H1 (cell line): ENCODE data around the gene PTPRG. TPM values are rescaled to one million over a fixed set of nuclear protein-coding genes. Genes with fewer than 3 reads are reported as not detected.

ENCODE experiments used
- CTCF ChIA-PET: fragments of 300-600 bp; sonication (Branson Sonifier 250); formaldehyde crosslinking; loops from one replicate; lab custom pipeline; 2021; ENCODE audit not compliant: partially characterized antibody; lab: Charles Lee
- POLR2A ChIA-PET: fragments of 300-600 bp; sonication (Branson Sonifier 250); formaldehyde crosslinking; loops from one replicate; lab custom pipeline; 2021; ENCODE audit warnings: inconsistent platforms; ENCODE audit not compliant: partially characterized antibody; lab: Charles Lee
- DNase-seq, 2 experiments: peaks; one replicate each; pipeline versions ENCODE4 v3.0.0 to v3.0.0-alpha.2; 2010 to 2022; ENCODE audit warnings: low spot score in 2 of 2, low read depth in 1 of 2, mixed read lengths in 1 of 2
- FAIRE-seq: peaks from 2 replicates; lab custom pipeline; 2011; peaks lifted over from hg19 to GRCh38; lab: Jason Lieb, UNC
- H2AFZ ChIP-seq: 2 replicates; pipeline ENCODE4 v1.8.1; 2012; ENCODE audit warnings: low read length, inconsistent platforms
- H2AK5ac ChIP-seq: 2 replicates; pipeline ENCODE4 v1.6.1; 2013; ENCODE audit warnings: low read depth, low read length
- H2BK120ac ChIP-seq: replicated peaks from 2 replicates; pipeline ENCODE3; 2013; ENCODE audit warnings: low read depth, low read length, inconsistent platforms
- H2BK12ac ChIP-seq: 2 replicates; pipeline ENCODE4 v1.6.1; 2013; ENCODE audit warnings: low read depth, low read length
- H2BK15ac ChIP-seq: 2 replicates; pipeline ENCODE4 v1.6.1; 2013; ENCODE audit warnings: low read length
- H2BK20ac ChIP-seq: 2 replicates; pipeline ENCODE4 v1.6.1; 2013; ENCODE audit warnings: low read length
- H2BK5ac ChIP-seq: 2 replicates; pipeline ENCODE4 v1.6.1; 2013; ENCODE audit warnings: low read depth, low read length
- H3K14ac ChIP-seq: 2 replicates; pipeline ENCODE4 v1.6.1; 2013; ENCODE audit warnings: inconsistent platforms; ENCODE audit not compliant: insufficient read length
- H3K18ac ChIP-seq: 2 replicates; pipeline ENCODE4 v1.6.1; 2013; ENCODE audit warnings: low read length; ENCODE audit errors: extremely low read depth
- H3K23ac ChIP-seq: 2 replicates; pipeline ENCODE4 v1.6.1; 2013; ENCODE audit warnings: inconsistent platforms; ENCODE audit not compliant: insufficient read length
- H3K23me2 ChIP-seq: 2 replicates; pipeline ENCODE4 v1.6.1; 2013; ENCODE audit warnings: low read depth, low read length
- H3K27ac ChIP-seq: 2 replicates; pipeline ENCODE4 v1.6.1; 2011; ENCODE audit warnings: low read depth, low read length, inconsistent platforms
- H3K27me3 ChIP-seq, 4 experiments: replicated peaks in 1 of 4; 1 replicate in 1 of 4; 2 replicates in 3 of 4; pipeline versions ENCODE4 v1.6.1 to v1.8.1; 2011 to 2013; ENCODE audit warnings: low read length in 3 of 4, mild to moderate bottlenecking in 3 of 4, inconsistent platforms in 2 of 4, mixed read lengths in 2 of 4, moderate library complexity in 1 of 4; ENCODE audit not compliant: control insufficient read depth in 3 of 4, insufficient read depth in 3 of 4; ENCODE audit errors: extremely low read depth in 1 of 4
- H3K36me3 ChIP-seq, 4 experiments: 2 replicates each; pipeline versions ENCODE4 v1.6.1 to v1.8.1; 2011 to 2013; ENCODE audit warnings: mild to moderate bottlenecking in 4 of 4, low read length in 3 of 4, moderate library complexity in 2 of 4, control low read depth in 1 of 4, inconsistent platforms in 1 of 4; ENCODE audit not compliant: insufficient read depth in 4 of 4, control insufficient read depth in 2 of 4
- H3K4ac ChIP-seq: replicated peaks from 2 replicates; pipeline ENCODE3; 2013; ENCODE audit warnings: low read length, low read depth, mixed read lengths, inconsistent platforms; ENCODE audit not compliant: insufficient read length
- H3K4me1 ChIP-seq, 4 experiments: replicated peaks in 1 of 4; 1 replicate in 1 of 4; 2 replicates in 3 of 4; pipeline versions ENCODE4 v1.6.1 to v1.8.1; 2011 to 2013; ENCODE audit warnings: low read length in 3 of 4, inconsistent platforms in 2 of 4, mixed read lengths in 1 of 4; ENCODE audit not compliant: insufficient read depth in 4 of 4, control insufficient read depth in 3 of 4
- H3K4me2 ChIP-seq, 2 experiments: 2 replicates each; pipeline versions ENCODE4 v1.6.1 to v1.8.1; 2011 to 2013; ENCODE audit warnings: low read depth in 2 of 2, low read length in 2 of 2, control low read depth in 1 of 2, inconsistent platforms in 1 of 2, mild to moderate bottlenecking in 1 of 2; ENCODE audit not compliant: insufficient read depth in 1 of 2
- H3K4me3 ChIP-seq, 4 experiments: fragments of 200-600, 300-600 bp in 1 of 4; sonication (generic), shearing (Covaris generic), sonication (Bioruptor Twin) in 1 of 4; 2 replicates each; pipeline versions ENCODE4 v1.5.1 to v1.8.1; 2011 to 2016; ENCODE audit warnings: low read length in 4 of 4, low read depth in 3 of 4, control low read depth in 2 of 4, inconsistent platforms in 2 of 4, mild to moderate bottlenecking in 2 of 4, mixed read lengths in 1 of 4, moderate library complexity in 1 of 4; ENCODE audit not compliant: insufficient read depth in 2 of 4; ENCODE audit errors: extremely low read depth in 1 of 4
- H3K56ac ChIP-seq: replicated peaks from 2 replicates; pipeline ENCODE3; 2013; ENCODE audit warnings: low read depth, mild to moderate bottlenecking, mixed read lengths, low read length, inconsistent platforms; ENCODE audit not compliant: insufficient read length
- H3K79me1 ChIP-seq: 2 replicates; pipeline ENCODE4 v1.6.1; 2013; ENCODE audit warnings: low read depth, low read length, control low read depth
- H3K79me2 ChIP-seq, 2 experiments: 2 replicates each; pipeline versions ENCODE4 v1.6.1 to v1.8.1; 2012 to 2013; ENCODE audit warnings: low read length in 2 of 2, mild to moderate bottlenecking in 2 of 2, inconsistent platforms in 1 of 2; ENCODE audit not compliant: insufficient read depth in 2 of 2, control insufficient read depth in 1 of 2
- H3K9ac ChIP-seq, 4 experiments: replicated peaks in 1 of 4; 1 replicate in 1 of 4; 2 replicates in 3 of 4; pipeline versions ENCODE4 v1.6.1 to v1.8.1; 2011 to 2013; ENCODE audit warnings: low read depth in 3 of 4, low read length in 3 of 4, control low read depth in 2 of 4, mild to moderate bottlenecking in 2 of 4, moderate library complexity in 2 of 4, inconsistent platforms in 1 of 4; ENCODE audit errors: extremely low read depth in 1 of 4
- H3K9me3 ChIP-seq, 2 experiments: 2 replicates each; pipeline versions ENCODE4 v1.6.1 to v1.8.1; 2012 to 2013; ENCODE audit warnings: mild to moderate bottlenecking in 2 of 2, moderate library complexity in 2 of 2, control low read depth in 1 of 2, inconsistent platforms in 1 of 2, low read depth in 1 of 2, low read length in 1 of 2, mixed read lengths in 1 of 2; ENCODE audit not compliant: insufficient read depth in 2 of 2
- H4K20me1 ChIP-seq, 2 experiments: replicated peaks in 1 of 2; 2 replicates each; pipeline versions ENCODE3 to v1.8.1; 2011 to 2013; ENCODE audit warnings: inconsistent platforms in 2 of 2, low read length in 2 of 2, mild to moderate bottlenecking in 1 of 2; ENCODE audit not compliant: insufficient read depth in 2 of 2, control insufficient read depth in 1 of 2
- H4K5ac ChIP-seq: 2 replicates; pipeline ENCODE4 v1.6.1; 2013; ENCODE audit warnings: low read length, low read depth, mixed read lengths, inconsistent platforms; ENCODE audit not compliant: insufficient read length
- H4K8ac ChIP-seq: 2 replicates; pipeline ENCODE4 v1.8.0; 2013; ENCODE audit warnings: mild to moderate bottlenecking, moderate library complexity, low read length, inconsistent platforms; ENCODE audit not compliant: insufficient read depth; ENCODE audit errors: extremely low read depth
- H4K91ac ChIP-seq: replicated peaks from 2 replicates; pipeline ENCODE3; 2013; ENCODE audit warnings: low read length, mixed read lengths, inconsistent platforms; ENCODE audit not compliant: insufficient read length
- BRCA1 ChIP-seq: IDR thresholded peaks from 2 replicates; pipeline ENCODE4 v1.6.1; 2012; ENCODE audit warnings: low read depth, low read length, improper control_type of control experiment
- CBX5 ChIP-seq: fragments of 300-800, 300-1000 bp; sonication (generic); IDR thresholded peaks from 2 replicates; pipeline ENCODE4 v1.7.1; 2016; ENCODE audit warnings: antibody characterized with exemption, low read length, low read depth
- EZH2 ChIP-seq: fragments of 200-600 bp; sonication (generic); IDR thresholded peaks from 2 replicates; pipeline ENCODE4 v1.7.1; 2012; ENCODE audit warnings: low read depth, mild to moderate bottlenecking, moderate library complexity, low read length, inconsistent platforms; ENCODE audit not compliant: severe bottlenecking
- NANOG ChIP-seq: IDR thresholded peaks from 2 replicates; pipeline ENCODE4 v1.6.1; 2011; ENCODE audit warnings: low read length, low read depth, mild to moderate bottlenecking, inconsistent platforms; ENCODE audit not compliant: insufficient read depth, poor library complexity, severe bottlenecking
- RAD21 ChIP-seq, 2 experiments: IDR thresholded peaks in 1 of 2; conservative IDR thresholded peaks in 1 of 2; 2 replicates each; pipeline ENCODE4 v1.6.1; 2011; ENCODE audit warnings: low read depth in 2 of 2, low read length in 2 of 2, improper control_type of control experiment in 1 of 2, inconsistent platforms in 1 of 2, mild to moderate bottlenecking in 1 of 2, moderate library complexity in 1 of 2
- SRF ChIP-seq: IDR thresholded peaks from 2 replicates; pipeline ENCODE4 v1.6.1; 2011; ENCODE audit warnings: mild to moderate bottlenecking, low read depth, low read length, moderate library complexity
- TEAD4 ChIP-seq: IDR thresholded peaks from 2 replicates; pipeline ENCODE4 v1.6.1; 2012; ENCODE audit warnings: low read depth, low read length, inconsistent platforms, mixed read lengths
- WGBS, 2 experiments: shearing (Covaris generic) in 1 of 2; methylation state at CpG; one replicate each; pipeline versions ENCODE4 v1.1.6 to v1.1.7; 2013 to 2015; ENCODE audit warnings: low lambda C conversion rate in 2 of 2, mixed read lengths in 2 of 2, inconsistent platforms in 1 of 2, low coverage in 1 of 2, missing lambda C conversion rate in 1 of 2; ENCODE audit not compliant: insufficient replicate concordance in 2 of 2, insufficient coverage in 1 of 2, insufficient read length in 1 of 2; ENCODE audit errors: extremely low coverage in 1 of 2, missing lambda C conversion rate in 1 of 2; 5-methylcytosine and 5-hydroxymethylcytosine counted together
- polyA plus RNA-seq, 7 experiments: library from polyadenylated mRNA; depleted of rRNA in 3 of 7; stranded (reverse) in 5 of 7; unstranded in 2 of 7; fragments of >200 nt in 5 of 7; fragments of 200-250 nt in 2 of 7; gene quantifications; 1 replicate in 5 of 7; 2 replicates in 1 of 7; 4 replicates in 1 of 7; pipeline versions ENCODE4 v1.2.1 to v1.2.3, GENCODE V29; 2011 to 2013; ENCODE audit warnings: missing spikeins in 2 of 7, mixed read lengths in 2 of 7
- total RNA-seq: library from RNA; stranded (reverse); fragmentation: NEBNext Ultra II Directional; extraction: Animal tissue kit (Norgen Biotek cat#: 25700); gene quantifications from 2 replicates; pipeline ENCODE4 v1.2.1, GENCODE V29; 2021
- TF ChIP-seq, protein P1 (sequence below): IDR thresholded peaks from 2 replicates; pipeline ENCODE4 v1.6.1; 2011; ENCODE audit warnings: low read length, improper control_type of control experiment

Gene PTPRG
- total and polyA plus RNA-seq, 2 of the 8 experiments (the other 6 are each of a cell fraction or from before 2014, with no cell fraction given), result 23.3 to 96.2 TPM

DNA sequence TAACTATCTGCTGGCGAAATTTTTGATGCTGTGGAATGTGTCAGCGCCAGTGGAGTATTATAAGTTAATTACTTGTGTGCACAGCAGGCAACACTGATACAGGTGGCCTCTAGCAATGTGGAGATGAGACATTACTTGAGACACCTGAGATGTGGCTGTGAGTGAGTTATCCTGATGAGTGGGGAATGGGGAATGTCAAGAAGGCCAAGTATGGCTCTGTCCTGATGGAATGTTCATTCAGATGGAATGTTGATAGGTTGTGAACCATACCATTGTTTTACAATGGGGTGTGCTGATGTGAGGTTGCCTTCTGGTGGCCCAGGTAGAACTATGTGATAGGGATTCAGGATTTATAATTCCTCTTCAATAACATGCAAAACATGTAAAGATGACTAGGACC, 404.8 kb downstream of the PTPRG start:
- TF ChIP-seq TEAD4 (peak; percentile 90), CBX5 (no peak), BRCA1 (no peak), NANOG (peak; percentile 77), SRF (0 out of 2 replicates have a peak, but pooled peaks have one; percentile 24), RAD21 (IDR thresholded peaks at IDR 0.05 in 1 of 2, conservative IDR thresholded peaks at IDR 0.05 in 1 of 2; ENCODE audit: low read depth in 2 of 2, low read length in 2 of 2) (0 out of 4 replicates have a peak, but pooled peaks of 1 of the 2 experiments have one; percentile 5), EZH2 (no peak)
- TF ChIP-seq, protein P1, sequence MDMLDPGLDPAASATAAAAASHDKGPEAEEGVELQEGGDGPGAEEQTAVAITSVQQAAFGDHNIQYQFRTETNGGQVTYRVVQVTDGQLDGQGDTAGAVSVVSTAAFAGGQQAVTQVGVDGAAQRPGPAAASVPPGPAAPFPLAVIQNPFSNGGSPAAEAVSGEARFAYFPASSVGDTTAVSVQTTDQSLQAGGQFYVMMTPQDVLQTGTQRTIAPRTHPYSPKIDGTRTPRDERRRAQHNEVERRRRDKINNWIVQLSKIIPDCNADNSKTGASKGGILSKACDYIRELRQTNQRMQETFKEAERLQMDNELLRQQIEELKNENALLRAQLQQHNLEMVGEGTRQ, result no peak
- Histone ChIP-seq H3K4me3 (no peak overlapping the region), H2BK20ac (no peak overlapping the region), H3K4me1 (peaks cover 2 to 9% (median 4%) of the 10 kb centered on the region in 4 experiments; a peak in 5 of 7 replicates), H3K27ac (no peak overlapping the region), H2BK12ac (no peak overlapping the region), H3K14ac (no peak overlapping the region), H3K9me3 (no peaks in the 10 kb centered on the region), H3K18ac (no peak overlapping the region), H2AK5ac (no peak overlapping the region), H4K5ac (no peak overlapping the region), H4K20me1 (peaks cover 0 to 10% of the 10 kb centered on the region in 2 experiments), H3K79me2 (peaks cover 0 to 85% of the 10 kb centered on the region in 2 experiments; a peak in 2 of 4 replicates), H3K27me3 (no peaks in the 10 kb centered on the region), H3K9ac (no peak overlapping the region), H4K91ac (no peak overlapping the region), H2BK5ac (no peak overlapping the region), H2AFZ (no peak overlapping the region), H3K79me1 (peaks cover 2% of the 10 kb centered on the region; the same call in 1 of the 2 replicates), H2BK120ac (no peak overlapping the region), H3K23ac (no peak overlapping the region), H3K23me2 (no peaks in the 10 kb centered on the region), H3K4me2 (0 out of 4 replicates have a peak overlapping the region, but pooled peaks of 1 of the 2 experiments have one; percentile 4), H3K36me3 (no peaks in the 10 kb centered on the region), H3K4ac (no peak overlapping the region), H3K56ac (no peak overlapping the region), H4K8ac (no peak overlapping the region), H2BK15ac (no peak overlapping the region)
- CTCF ChIA-PET, result interaction anchor here (0.9 kb wide), 1 partner anchor 13 kb away, joined by 3 read pairs; no protein-coding TSS in a partner anchor
- FAIRE-seq (peak; percentile 57), DNase-seq (no peak)
- POLR2A ChIA-PET, result no interaction called here
- WGBS, 2 experiments, result 87% methylated on average over 2 of the region's 2 CpGs; no CpG with 5 or more reads in 1 of the 2 experiments
